Keratinocyte (primary cell): ENCODE results near the gene ROPN1.

ENCODE experiments used
- EZH2 ChIP-seq: IDR thresholded peaks from one replicate; pipeline ENCODE4 v1.6.1; 2012; ENCODE audit warnings: inconsistent platforms, mild to moderate bottlenecking, low read length, moderate library complexity
- TF ChIP-seq, protein P1 (sequence below), 3 experiments: IDR thresholded peaks in 1 of 3; conservative IDR thresholded peaks in 1 of 3; optimal IDR thresholded peaks in 1 of 3; 2 replicates in 2 of 3; 3 replicates in 1 of 3; pipeline versions ENCODE3 to v1.5.1; 2011; ENCODE audit warnings: low read length in 3 of 3, mild to moderate bottlenecking in 3 of 3, moderate library complexity in 2 of 3, control low read depth in 1 of 3, inconsistent platforms in 1 of 3; ENCODE audit not compliant: insufficient read depth in 2 of 3; ENCODE audit errors: extremely low read depth in 1 of 3

DNA sequence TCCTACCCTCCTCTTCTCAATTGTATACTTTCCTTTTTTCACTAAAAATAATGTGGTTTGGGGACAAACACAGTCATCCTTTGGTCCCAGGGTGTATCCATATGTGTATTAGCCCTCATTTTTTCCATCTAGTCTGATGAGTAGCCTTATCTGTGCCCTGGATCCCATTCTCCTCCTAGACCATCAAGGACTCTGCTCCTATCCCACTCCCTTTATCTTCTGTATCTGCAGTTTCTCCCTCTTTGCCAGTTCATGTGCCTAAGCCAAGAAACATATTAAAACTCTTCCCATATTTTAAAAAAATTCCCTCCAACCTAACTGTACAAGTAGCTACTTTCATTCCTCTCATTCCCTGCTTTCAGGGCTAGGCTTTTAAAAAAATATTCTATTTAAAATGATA lies 56.1 kb downstream of the ROPN1 start:
- TF ChIP-seq, protein P1, sequence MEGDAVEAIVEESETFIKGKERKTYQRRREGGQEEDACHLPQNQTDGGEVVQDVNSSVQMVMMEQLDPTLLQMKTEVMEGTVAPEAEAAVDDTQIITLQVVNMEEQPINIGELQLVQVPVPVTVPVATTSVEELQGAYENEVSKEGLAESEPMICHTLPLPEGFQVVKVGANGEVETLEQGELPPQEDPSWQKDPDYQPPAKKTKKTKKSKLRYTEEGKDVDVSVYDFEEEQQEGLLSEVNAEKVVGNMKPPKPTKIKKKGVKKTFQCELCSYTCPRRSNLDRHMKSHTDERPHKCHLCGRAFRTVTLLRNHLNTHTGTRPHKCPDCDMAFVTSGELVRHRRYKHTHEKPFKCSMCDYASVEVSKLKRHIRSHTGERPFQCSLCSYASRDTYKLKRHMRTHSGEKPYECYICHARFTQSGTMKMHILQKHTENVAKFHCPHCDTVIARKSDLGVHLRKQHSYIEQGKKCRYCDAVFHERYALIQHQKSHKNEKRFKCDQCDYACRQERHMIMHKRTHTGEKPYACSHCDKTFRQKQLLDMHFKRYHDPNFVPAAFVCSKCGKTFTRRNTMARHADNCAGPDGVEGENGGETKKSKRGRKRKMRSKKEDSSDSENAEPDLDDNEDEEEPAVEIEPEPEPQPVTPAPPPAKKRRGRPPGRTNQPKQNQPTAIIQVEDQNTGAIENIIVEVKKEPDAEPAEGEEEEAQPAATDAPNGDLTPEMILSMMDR (optimal IDR thresholded peaks at IDR 0.05 in 1 of 3, IDR thresholded peaks at IDR 0.05 in 1 of 3, conservative IDR thresholded peaks at IDR 0.05 in 1 of 3; ENCODE audit: extremely low read depth in 1 of 3, insufficient read depth in 2 of 3, low read length in 3 of 3) = no peak
- TF ChIP-seq EZH2 = no peak
